Activated CD8-positive, alpha-beta memory T cell treated with anti-CD3 and anti-CD28 coated beads, Interleukin-2, amount 50 U/mL, for 4 hours (primary cell): ENCODE results near the gene AGFG2.
A peak's percentile ranks its signal among the peaks of the same experiment; 100 is the strongest.

Experiments used
- DNase-seq: peaks from one replicate; pipeline ENCODE4 v3.0.0-alpha.2; 2020

AGFG2 gene

DNA sequence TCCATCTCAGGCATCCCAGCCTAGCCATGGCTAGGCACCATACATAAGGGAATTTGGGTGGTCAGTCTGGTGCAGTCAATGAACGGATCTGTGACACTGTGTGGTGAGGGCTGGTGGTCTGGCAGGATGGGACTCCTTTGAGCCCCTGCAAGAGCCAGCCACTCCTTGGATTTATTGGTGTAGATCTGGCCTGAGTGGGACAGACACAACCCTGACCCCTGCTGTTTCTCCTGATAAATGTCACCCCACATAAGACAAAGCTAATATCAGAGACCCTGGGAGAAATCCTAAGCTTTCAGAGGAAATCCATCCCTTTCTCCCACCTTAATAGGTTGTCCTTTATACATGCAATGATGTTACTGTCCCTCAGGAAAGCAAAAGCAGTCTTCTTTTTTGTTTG, 49.4 kb downstream of the AGFG2 start:
- DNase-seq: no peak

DNA sequence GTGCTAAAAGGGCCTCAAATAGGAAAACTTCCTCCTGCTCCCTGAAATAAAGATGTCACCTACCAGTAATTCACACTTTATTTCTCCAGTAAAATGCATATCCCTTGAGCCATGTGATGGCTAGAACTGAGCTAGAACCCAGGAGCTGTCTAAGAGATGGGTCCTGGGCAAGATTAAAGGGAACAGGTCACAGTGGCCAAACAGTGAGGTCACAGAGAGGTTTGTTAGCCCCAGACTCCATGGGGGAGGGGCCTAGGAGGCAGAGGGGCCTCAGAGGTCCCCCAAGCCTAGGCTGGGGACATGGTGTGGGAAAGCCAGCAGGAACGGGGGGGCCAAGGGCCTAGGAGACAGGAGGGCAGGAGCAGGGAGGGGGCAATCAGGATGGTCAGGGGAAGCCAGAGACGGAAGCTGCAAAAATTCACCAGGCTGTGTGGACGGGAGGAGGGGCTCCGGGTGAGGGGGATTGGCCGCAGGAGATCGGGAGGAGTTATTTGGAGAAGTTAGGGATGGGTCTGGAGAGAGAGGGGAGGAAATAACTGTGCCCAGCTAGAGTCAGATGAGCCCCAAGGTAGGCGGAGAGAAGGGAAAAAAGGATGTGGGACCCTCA, 50.4 kb downstream of the AGFG2 start:
- no peak for DNase-seq

DNA sequence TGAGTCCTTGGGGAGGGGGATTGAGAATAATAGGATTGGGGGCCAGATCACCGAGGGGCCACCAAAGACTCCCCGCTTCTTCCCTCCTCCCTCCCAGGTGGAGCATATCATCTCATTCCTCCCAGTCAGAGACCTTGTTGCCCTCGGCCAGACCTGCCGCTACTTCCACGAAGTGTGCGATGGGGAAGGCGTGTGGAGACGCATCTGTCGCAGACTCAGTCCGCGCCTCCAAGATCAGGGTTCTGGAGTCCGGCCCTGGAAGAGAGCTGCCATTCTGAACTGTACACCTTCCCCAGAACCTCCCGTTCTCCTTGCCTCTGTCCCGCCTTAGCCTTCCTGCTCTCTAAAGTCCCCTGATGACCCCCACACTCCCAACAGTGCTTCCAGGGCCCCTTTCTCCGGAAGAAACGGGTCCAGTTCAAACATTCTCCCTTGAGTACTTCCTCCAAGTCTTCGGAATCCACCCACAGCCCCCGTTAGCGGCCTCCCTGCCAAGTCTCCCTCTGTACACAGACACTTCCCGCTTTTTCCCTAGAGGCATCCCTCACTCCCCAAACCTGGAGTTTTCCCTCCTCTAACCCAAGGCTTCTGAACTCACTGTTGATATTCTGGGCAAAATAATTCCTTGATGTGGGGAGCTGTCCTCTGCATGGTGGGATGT, 51.2 kb downstream of the AGFG2 start:
- no peak for DNase-seq

DNA sequence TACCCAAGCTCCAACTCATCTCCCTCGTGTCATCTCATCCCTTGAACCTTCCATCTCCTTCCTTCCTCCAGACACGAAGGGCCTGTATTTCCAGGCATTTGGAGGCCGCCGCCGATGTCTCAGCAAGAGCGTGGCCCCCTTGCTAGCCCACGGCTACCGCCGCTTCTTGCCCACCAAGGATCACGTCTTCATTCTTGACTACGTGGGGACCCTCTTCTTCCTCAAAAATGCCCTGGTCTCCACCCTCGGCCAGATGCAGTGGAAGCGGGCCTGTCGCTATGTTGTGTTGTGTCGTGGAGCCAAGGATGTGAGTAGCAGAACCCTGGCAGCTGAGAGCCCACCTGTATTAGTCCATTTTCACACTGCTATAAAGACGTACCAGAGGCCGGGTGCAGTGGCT, 52.6 kb downstream of the AGFG2 start:
- no peak for DNase-seq

DNA sequence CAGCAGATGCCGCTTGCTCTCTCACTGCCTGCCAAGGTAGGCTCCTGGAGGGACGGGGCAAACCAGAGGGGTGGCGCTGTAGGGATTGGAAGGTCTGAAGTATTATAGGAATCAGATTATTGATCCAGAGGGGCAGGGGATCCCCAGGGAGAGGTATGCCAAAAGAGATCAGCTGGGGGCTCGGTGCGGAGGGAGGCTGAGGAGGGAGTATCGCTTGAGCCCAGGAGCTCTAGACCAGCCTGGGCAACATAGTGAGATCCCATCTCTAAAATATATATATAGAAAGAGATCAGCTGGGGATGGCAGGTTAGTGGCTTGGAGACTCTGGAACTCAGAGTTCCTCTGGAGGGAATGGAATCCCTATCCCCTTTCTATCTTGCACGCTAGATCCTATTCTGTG, 56.2 kb downstream of the AGFG2 start:
- DNase-seq: no peak

GRCh38 chr7:100598425-100598824, 59.4 kb downstream of the AGFG2 start:
- DNase-seq: no peak

DNA sequence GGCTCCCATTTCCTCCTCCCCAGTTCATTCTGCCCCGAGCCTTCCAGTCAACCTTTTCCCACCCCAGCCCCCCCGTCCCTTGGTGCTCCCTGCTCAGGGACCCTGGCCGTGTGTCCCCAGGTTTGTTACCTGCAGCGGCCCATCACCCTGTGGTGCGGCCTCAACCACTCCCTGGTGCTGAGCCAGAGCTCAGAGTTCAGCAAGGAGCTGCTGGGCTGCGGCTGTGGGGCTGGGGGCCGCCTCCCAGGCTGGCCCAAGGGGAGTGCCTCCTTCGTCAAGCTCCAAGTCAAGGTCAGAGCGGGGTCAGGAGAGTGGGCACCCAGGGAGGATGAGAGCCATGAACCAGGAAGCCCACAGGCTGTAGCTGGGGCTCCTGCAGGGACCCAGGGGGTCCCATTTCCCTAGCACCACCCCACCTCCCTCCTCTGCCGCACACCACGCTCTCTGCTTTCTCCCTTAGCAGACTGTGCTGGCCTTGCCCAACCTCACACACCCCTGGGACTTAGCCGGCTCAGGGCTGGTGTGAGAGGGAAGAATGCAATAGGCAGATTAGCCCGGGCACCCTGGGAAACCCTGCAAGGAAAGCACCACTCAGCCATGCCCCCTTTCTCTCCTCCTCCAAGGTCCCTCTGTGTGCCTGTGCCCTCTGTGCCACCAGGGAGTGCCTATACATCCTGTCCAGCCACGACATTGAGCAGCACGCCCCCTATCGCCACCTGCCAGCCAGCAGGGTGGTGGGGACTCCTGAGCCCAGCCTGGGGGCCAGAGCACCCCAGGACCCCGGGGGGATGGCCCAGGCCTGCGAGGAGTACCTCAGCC, 61.1 kb downstream of the AGFG2 start:
- DNase-seq: no peak

DNA sequence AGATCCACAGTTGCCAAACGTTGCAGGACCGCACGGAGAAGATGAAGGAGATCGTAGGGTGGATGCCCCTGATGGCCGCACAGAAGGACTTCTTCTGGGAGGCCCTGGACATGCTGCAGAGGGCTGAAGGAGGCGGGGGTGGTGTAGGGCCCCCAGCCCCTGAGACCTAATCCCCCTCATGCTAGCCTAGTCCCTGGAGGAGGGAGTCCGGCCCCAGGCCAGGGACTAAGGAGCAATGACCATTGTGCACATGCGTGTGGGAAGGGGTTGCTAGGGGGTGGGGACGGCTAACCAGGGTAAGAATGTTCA, 61.7 kb downstream of the AGFG2 start:
- DNase-seq: no peak

- no peak for DNase-seq
These were observed 64.1 kb downstream of the AGFG2 start for GRCh38 chr7:100602889-100603725.

- no peak for DNase-seq
These were observed 64.7 kb downstream of the AGFG2 start for GRCh38 chr7:100603726-100604027.

GRCh38 chr7:100604028-100604975, 65.3 kb downstream of the AGFG2 start:
- peak; percentile 74 for DNase-seq

- DNase-seq: no peak
These were observed 66.2 kb downstream of the AGFG2 start for GRCh38 chr7:100604976-100605911.

GRCh38 chr7:100606313-100606712, 67.3 kb downstream of the AGFG2 start:
- no peak for DNase-seq

- no peak for DNase-seq
These were observed 68.1 kb downstream of the AGFG2 start for GRCh38 chr7:100607111-100607510.

- no peak for DNase-seq
These were observed 71.0 kb downstream of the AGFG2 start for GRCh38 chr7:100609958-100610357.

GRCh38 chr7:100611983-100612729, 73.2 kb downstream of the AGFG2 start, which contains the start of gene MOSPD3:
Gene MOSPD3, plus strand, starts transcription at chr7:100612540. Its CDS starts 252 bp downstream, at chr7:100612792.
- peak; percentile 98 for DNase-seq

- DNase-seq: no peak
These were observed 73.9 kb downstream of the AGFG2 start for GRCh38 chr7:100612730-100613390.

- no peak for DNase-seq
These were observed 74.6 kb downstream of the AGFG2 start for GRCh38 chr7:100613412-100614175.

DNA sequence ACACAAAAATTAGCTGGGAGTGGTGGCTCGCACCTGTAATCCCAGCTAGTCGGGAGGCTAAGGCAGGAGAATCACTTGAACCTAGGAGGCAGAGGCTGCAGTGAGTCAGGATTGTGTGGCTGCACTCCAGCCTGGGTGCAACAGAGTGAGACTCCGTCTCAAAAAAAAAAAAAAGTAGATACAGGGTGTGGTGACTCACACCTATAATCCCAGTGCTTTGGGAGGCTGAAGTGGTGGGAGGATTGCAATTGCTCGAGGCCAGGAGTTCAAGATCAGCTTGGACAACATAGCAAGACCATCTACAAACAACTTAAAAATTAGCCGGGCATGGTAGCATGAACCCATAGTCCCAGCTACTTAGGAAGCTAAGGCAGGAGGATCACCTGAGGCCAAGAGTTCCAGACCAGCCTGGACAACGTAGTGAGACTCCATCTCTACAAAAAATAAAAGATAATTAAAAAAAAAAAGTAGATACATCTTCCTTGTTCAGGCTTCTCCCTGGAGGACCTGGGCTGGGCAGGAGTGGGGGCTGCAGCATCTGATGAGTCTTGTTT, 75.4 kb downstream of the AGFG2 start:
- no peak for DNase-seq
